AG09309 (cell line): ENCODE measurements around the gene OR8H1.

ENCODE experiments used
- DNase-seq: peaks from one replicate; pipeline ENCODE4 v3.0.0-alpha.2; 2010; ENCODE audit warnings: low read depth
- H3K4me3 ChIP-seq: 2 replicates; pipeline ENCODE4 v1.5.1; 2011; ENCODE audit warnings: mild to moderate bottlenecking, low read depth, low read length, moderate library complexity; ENCODE audit not compliant: control insufficient read depth
- TF ChIP-seq, protein P1 (sequence below): IDR thresholded peaks from 2 replicates; pipeline ENCODE4 v1.5.1; 2011; ENCODE audit warnings: mild to moderate bottlenecking, low read depth, low read length, inconsistent platforms; ENCODE audit not compliant: insufficient read depth, control insufficient read depth; ENCODE audit errors: missing control alignments

Gene OR8H1

DNA sequence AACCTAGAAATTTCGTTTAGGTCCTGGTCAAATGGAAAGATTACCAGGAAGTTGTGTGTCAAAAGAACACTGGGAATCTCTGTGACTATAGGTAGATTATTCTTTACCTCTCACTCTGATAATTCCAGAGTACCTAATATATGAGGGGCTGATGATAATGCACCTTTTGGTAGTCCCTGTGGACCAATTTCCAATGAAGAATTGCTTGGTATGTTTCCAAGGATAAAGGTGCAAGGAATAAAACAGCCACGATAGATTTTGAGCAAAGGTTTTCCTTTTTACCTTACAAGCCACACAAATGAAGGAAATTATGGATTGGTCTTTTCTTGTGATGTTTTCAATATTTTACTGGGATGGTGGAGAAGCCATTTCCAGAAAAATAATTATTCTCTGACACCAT lies at the start of gene OR8H1:
Gene OR8H1 (minus strand): TSS at position 101 of the 400 bp plus-strand sequence. CDS start 1,192 bp downstream, outside the sequence.
- TF ChIP-seq, protein P1, sequence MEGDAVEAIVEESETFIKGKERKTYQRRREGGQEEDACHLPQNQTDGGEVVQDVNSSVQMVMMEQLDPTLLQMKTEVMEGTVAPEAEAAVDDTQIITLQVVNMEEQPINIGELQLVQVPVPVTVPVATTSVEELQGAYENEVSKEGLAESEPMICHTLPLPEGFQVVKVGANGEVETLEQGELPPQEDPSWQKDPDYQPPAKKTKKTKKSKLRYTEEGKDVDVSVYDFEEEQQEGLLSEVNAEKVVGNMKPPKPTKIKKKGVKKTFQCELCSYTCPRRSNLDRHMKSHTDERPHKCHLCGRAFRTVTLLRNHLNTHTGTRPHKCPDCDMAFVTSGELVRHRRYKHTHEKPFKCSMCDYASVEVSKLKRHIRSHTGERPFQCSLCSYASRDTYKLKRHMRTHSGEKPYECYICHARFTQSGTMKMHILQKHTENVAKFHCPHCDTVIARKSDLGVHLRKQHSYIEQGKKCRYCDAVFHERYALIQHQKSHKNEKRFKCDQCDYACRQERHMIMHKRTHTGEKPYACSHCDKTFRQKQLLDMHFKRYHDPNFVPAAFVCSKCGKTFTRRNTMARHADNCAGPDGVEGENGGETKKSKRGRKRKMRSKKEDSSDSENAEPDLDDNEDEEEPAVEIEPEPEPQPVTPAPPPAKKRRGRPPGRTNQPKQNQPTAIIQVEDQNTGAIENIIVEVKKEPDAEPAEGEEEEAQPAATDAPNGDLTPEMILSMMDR, result no peak
- H3K4me3 ChIP-seq, result no peak within 1 kb of the TSS
- no peak for DNase-seq

GRCh38 chr11:56340289-56340688 lies 48.2 kb upstream of the OR8H1 start:
- no peak for DNase-seq
- TF ChIP-seq, protein P1, result no peak
- H3K4me3 ChIP-seq, result no peak overlapping the region

DNA sequence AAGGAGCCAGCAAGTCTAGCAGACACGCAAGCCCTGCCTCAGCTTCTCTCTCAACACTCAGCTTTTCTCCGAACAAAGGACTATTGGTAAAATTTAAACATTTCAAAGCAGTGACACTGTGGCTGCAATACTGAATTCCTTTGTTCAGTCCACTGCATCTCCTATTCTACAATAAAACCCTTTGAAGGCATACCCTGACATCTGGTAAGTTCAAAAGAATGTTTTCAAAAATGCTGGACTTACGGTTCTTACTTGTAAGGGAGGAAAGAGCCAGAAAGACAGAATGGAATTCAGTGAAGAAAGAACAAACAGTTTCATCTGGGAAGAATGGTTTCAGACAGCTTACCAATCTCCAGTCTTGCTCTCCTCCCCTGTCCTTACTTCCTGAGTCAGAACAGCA lies 41.1 kb upstream of the OR8H1 start:
- TF ChIP-seq, protein P1, result no peak
- DNase-seq, result no peak
- H3K4me3 ChIP-seq, result no peak overlapping the region

- H3K4me3 ChIP-seq, result no peak overlapping the region
- no peak for DNase-seq
- TF ChIP-seq, protein P1, result no peak
Measured at GRCh38 chr11:56331861-56332491, 39.9 kb upstream of the OR8H1 start.

DNA sequence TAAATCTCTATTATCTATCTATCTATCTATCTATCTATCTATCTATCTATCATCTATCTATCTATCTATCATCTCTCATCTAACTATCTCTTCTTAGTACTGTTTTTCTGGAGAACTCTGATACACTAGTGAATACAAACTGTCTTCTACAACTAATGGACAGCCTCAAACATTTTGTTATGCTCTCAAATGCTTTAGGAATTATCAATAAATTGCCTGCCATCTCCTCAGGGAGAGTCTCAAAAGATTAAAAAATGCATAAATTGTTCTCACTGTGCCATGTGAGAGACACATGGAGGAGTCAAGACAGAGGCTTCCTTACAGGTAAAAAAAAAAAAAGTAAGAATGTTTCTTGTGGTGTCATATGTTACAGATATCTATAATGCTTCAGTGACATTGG lies 22.8 kb upstream of the OR8H1 start, which contains the start of gene OR8K3:
Gene OR8K3 (plus strand): TSS at position 301 of the 400 bp plus-strand sequence. CDS start 3,163 bp downstream, outside the sequence.
- DNase-seq, result no peak
- TF ChIP-seq, protein P1, result no peak
- H3K4me3 ChIP-seq, result no peak within 1 kb of the TSS

GRCh38 chr11:56307836-56308235 lies 15.8 kb upstream of the OR8H1 start:
- TF ChIP-seq, protein P1, result no peak
- no peak for DNase-seq

GRCh38 chr11:56296898-56297297 lies 4.8 kb upstream of the OR8H1 start:
- no peak for DNase-seq
- TF ChIP-seq, protein P1, result no peak
- no peak overlapping the region for H3K4me3 ChIP-seq

More at GRCh38 chr11:56307836-56308235, 15.8 kb upstream of the OR8H1 start:
- no peak overlapping the region for H3K4me3 ChIP-seq
